ENCODE data around the gene USP2. TPM values are rescaled to one million over a fixed set of nuclear protein-coding genes. Genes with fewer than 3 reads are reported as not detected.

Gene USP2
- total RNA-seq, 1 donor from 2014 or later, result 6.7 TPM

- Histone ChIP-seq H3K4me3 (ENCODE audit: insufficient read depth, low read depth, low read length) (peak overlapping the region; percentile 86), H3K36me3 (ENCODE audit: insufficient read depth, low read length) (peaks cover 5% of the 10 kb centered on the region), H3K27me3 (ENCODE audit: insufficient read depth, low read length) (no peaks in the 10 kb centered on the region), H3K79me2 (ENCODE audit: insufficient read depth, low read length) (peaks cover 43% of the 10 kb centered on the region), H3K4me1 (ENCODE audit: insufficient read depth, low read length) (peaks cover 24% of the 10 kb centered on the region), H3K9me3 (ENCODE audit: insufficient read depth, low read depth, low read length) (peaks cover 14% of the 10 kb centered on the region), H4K20me1 (ENCODE audit: insufficient read depth, low read length) (peaks cover 30% of the 10 kb centered on the region), H2AFZ (ENCODE audit: low read depth, low read length) (peak overlapping the region; percentile 83), H3K4me2 (ENCODE audit: low read length) (peak overlapping the region; percentile 99), H3K9ac (ENCODE audit: low read length) (peak overlapping the region; percentile 89), H3K27ac (ENCODE audit: low read depth, low read length) (no peak overlapping the region)
- no peak for FAIRE-seq
- H3K9me3 Mint-ChIP-seq (ENCODE audit: unreplicated experiment), result no peaks in the 10 kb centered on the region
- H3K27ac Mint-ChIP-seq (ENCODE audit: unreplicated experiment), result peak overlapping the region; percentile 26
- no peak for TF ChIP-seq EZH2 (IDR thresholded peaks at IDR 0.05; ENCODE audit: insufficient read depth, low read length)
- TF ChIP-seq CTCF (IDR thresholded peaks at IDR 0.05; ENCODE audit: insufficient read depth, low read depth, low read length), result no peak
- peaks cover 19% of the 10 kb centered on the region for H3K36me3 Mint-ChIP-seq (ENCODE audit: low read depth, unreplicated experiment)
- H3K4me1 Mint-ChIP-seq (ENCODE audit: low read depth, unreplicated experiment), result peaks cover 4% of the 10 kb centered on the region
- H3K4me3 Mint-ChIP-seq (ENCODE audit: unreplicated experiment), result peak overlapping the region; percentile 90
- peaks cover 14% of the 10 kb centered on the region for H3K27me3 Mint-ChIP-seq (ENCODE audit: low read depth, unreplicated experiment)
- DNase-seq (ENCODE audit: low read depth), result no peak
Observed at GRCh38 chr11:119423509-119424254, 42.2 kb upstream of the USP2 start.

GRCh38 chr11:119422809-119423508 lies 41.5 kb upstream of the USP2 start, which contains the start of gene THY1:
TSS of gene THY1 (minus strand) at chr11:119423172. CDS start at chr11:119420905, 2,267 bp downstream.
- H3K27ac Mint-ChIP-seq (ENCODE audit: unreplicated experiment), result peak within 1 kb of the TSS; percentile 29
- H3K9me3 Mint-ChIP-seq (ENCODE audit: unreplicated experiment), result no peaks in the 10 kb centered on the region
- H3K36me3 Mint-ChIP-seq (ENCODE audit: low read depth, unreplicated experiment), result peaks cover 19% of the 10 kb centered on the region
- peaks cover 30% of the 10 kb centered on the region for H4K20me1 ChIP-seq (ENCODE audit: insufficient read depth, low read length)
- no peak for FAIRE-seq
- H3K27ac ChIP-seq (ENCODE audit: low read depth, low read length), result peak within 1 kb of the TSS; percentile 52
- H3K4me3 ChIP-seq (ENCODE audit: insufficient read depth, low read depth, low read length), result peak within 1 kb of the TSS; percentile 86
- H3K79me2 ChIP-seq (ENCODE audit: insufficient read depth, low read length), result peaks cover 43% of the 10 kb centered on the region
- H3K4me1 Mint-ChIP-seq (ENCODE audit: low read depth, unreplicated experiment), result peaks cover 4% of the 10 kb centered on the region
- peaks cover 14% of the 10 kb centered on the region for H3K9me3 ChIP-seq (ENCODE audit: insufficient read depth, low read depth, low read length)
- TF ChIP-seq CTCF (IDR thresholded peaks at IDR 0.05; ENCODE audit: insufficient read depth, low read depth, low read length) (no peak), EZH2 (IDR thresholded peaks at IDR 0.05; ENCODE audit: insufficient read depth, low read length) (no peak)
- peak within 1 kb of the TSS; percentile 83 for H2AFZ ChIP-seq (ENCODE audit: low read depth, low read length)
- H3K36me3 ChIP-seq (ENCODE audit: insufficient read depth, low read length), result peaks cover 8% of the 10 kb centered on the region
- peak within 1 kb of the TSS; percentile 90 for H3K4me3 Mint-ChIP-seq (ENCODE audit: unreplicated experiment)
- peaks cover 14% of the 10 kb centered on the region for H3K27me3 Mint-ChIP-seq (ENCODE audit: low read depth, unreplicated experiment)
- H3K4me1 ChIP-seq (ENCODE audit: insufficient read depth, low read length), result peaks cover 32% of the 10 kb centered on the region
- no peaks in the 10 kb centered on the region for H3K27me3 ChIP-seq (ENCODE audit: insufficient read depth, low read length)
- DNase-seq (ENCODE audit: low read depth), result peak; percentile 40
- H3K4me2 ChIP-seq (ENCODE audit: low read length), result peak within 1 kb of the TSS; percentile 99
- H3K9ac ChIP-seq (ENCODE audit: low read length), result peak within 1 kb of the TSS; percentile 89
